IPS-18a (cell line): ENCODE results near the gene NOXA1.

Experiments
- H3K27ac ChIP-seq: one replicate; pipeline ENCODE4 v1.5.1; 2013; ENCODE audit warnings: low read length
- H3K27me3 ChIP-seq: one replicate; pipeline ENCODE4 v1.6.1; 2013; ENCODE audit warnings: mild to moderate bottlenecking, low read length; ENCODE audit not compliant: control insufficient read depth, insufficient read depth
- H3K36me3 ChIP-seq: one replicate; pipeline ENCODE4 v1.6.1; 2013; ENCODE audit warnings: low read depth, low read length; ENCODE audit not compliant: control insufficient read depth
- H3K4me1 ChIP-seq: one replicate; pipeline ENCODE4 v1.6.1; 2013; ENCODE audit warnings: low read depth, low read length; ENCODE audit not compliant: control insufficient read depth
- H3K4me3 ChIP-seq: one replicate; pipeline ENCODE4 v1.5.1; 2013; ENCODE audit warnings: low read length
- H3K9ac ChIP-seq: one replicate; pipeline ENCODE4 v1.6.1; 2013; ENCODE audit warnings: mild to moderate bottlenecking, low read length, moderate library complexity
- H3K9me3 ChIP-seq: one replicate; pipeline ENCODE4 v1.6.1; 2013; ENCODE audit warnings: low read depth, low read length; ENCODE audit not compliant: control insufficient read depth

Gene NOXA1

DNA sequence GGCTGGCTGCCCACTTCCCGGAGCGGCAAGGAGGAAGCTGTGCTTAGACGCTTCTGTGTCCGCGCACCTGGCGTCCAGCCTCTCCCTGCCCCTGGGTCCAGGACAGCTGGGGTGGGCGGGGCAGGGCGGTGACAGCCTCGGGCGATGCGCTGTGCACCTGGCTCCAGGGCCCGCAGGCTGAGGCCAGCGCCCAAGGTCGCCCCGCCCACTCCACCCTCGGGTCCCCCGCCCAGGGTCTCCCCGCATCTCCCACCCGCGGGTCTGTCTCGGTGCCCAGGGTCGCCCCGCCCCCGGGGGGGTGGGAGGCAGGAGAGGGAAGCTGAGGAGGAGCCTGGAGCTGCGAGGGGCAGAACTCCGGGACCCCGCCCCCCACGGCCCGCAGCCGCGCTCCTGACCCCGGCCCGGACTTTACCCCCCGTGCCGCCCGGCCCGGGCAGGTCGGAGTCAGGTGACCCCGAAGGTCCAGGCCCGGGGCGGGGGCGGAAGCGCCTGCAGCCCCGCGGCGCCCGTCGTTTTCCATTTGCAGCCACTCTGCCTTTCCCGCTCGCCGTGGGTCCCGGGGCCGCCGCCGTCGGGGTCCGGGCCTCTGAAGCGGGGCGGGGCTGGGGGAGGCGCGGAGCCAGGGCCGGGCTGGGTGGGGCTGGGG is 18.2 kb downstream of the NOXA1 start, which contains the start of gene ENTPD8:
Gene ENTPD8 (minus strand): TSS at position 69 of the 646 bp plus-strand sequence. CDS start 3,072 bp downstream, outside the sequence.
- Histone ChIP-seq H3K4me3 (peak within 1 kb of the TSS; percentile 35), H3K9ac (no peak within 1 kb of the TSS), H3K27ac (no peak within 1 kb of the TSS), H3K4me1 (no peaks in the 10 kb centered on the region), H3K9me3 (no peaks in the 10 kb centered on the region), H3K36me3 (no peaks in the 10 kb centered on the region), H3K27me3 (peaks cover 12% of the 10 kb centered on the region)

DNA sequence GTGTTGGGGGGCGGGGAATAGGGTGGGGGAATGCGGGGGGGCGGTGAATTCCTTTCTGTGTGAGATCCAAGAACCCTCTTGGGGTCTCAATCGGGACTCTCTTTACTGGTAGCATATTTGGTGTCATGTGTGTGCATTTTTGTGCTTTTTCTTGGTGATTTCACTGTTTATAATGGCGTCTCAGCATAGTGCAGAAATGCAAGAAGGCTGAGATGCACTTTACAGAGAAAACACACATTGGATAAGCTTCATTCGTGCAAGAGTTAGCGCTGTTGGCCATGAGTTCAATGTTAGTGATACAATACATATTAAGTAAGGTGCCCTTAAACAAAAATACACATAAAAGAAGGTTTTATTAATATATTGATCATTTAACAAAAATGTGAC is 18.7 kb downstream of the NOXA1 start:
- no peaks in the 10 kb centered on the region for H3K36me3 ChIP-seq
- H3K9ac ChIP-seq = no peak overlapping the region
- no peak overlapping the region for H3K27ac ChIP-seq
- no peaks in the 10 kb centered on the region for H3K9me3 ChIP-seq
- H3K4me1 ChIP-seq = no peaks in the 10 kb centered on the region
- peak overlapping the region; percentile 34 for H3K4me3 ChIP-seq
- peaks cover 12% of the 10 kb centered on the region for H3K27me3 ChIP-seq

DNA sequence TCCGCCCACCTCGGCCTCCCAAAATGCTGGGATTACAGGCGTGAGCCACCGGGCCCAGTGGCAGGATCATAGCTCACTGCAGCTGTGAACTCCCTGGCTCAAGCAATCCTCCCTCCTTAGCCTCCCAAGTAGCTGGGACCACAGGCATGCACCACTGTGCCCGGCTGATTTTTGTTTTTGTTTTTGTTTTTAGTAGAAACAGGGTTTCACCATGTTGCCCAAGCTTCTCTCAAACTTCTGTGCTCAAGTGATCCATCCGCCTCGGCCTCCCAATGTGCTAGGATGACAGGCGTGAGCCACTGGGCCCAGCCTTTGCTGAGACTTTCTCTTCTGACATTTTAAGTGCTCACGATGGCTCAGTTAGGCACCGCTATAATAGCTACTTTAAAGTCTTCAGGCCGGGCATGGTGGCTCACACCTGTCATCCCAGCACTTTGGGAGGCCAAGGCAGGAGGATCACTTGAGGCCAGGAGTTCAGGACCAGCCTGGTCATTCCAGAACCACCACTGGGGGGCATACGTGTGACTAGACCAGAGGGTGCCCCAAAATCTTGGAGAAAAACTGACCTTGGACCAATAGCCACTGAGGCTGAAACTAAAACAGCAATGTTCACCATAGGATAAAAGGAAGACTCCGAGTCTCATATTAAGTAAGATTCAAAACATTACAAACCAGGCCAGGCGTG is 21.1 kb downstream of the NOXA1 start:
- H3K27me3 ChIP-seq = peaks cover 12% of the 10 kb centered on the region
- H3K9me3 ChIP-seq = no peaks in the 10 kb centered on the region
- H3K4me3 ChIP-seq = no peak overlapping the region
- H3K4me1 ChIP-seq = no peaks in the 10 kb centered on the region
- H3K27ac ChIP-seq = no peak overlapping the region
- H3K36me3 ChIP-seq = no peaks in the 10 kb centered on the region
- no peak overlapping the region for H3K9ac ChIP-seq

DNA sequence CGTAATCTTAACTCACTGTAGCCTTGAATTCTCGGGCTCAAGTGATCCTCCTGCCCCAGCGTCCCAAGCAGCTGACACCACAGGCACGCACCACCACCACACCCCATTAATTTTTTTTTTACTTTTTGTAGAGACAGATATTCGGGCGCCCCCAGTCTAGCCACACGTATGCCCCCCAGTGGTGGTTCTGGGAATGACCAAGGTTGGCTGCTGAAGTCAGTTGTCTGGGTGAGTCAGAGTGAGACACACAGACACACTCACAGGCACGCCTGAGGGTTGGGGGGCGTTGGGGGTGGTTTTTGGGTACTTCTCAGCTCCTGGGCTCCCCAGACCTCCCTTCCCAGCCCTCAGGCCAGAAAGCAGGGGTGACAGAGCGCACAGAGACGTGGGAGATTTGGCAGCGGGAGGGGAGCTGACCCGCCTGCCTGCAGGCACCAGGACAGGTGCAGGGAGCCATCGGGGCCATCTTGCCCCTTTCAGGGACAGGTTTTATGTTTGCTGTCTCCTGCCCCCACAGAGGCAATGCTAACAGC is 22.1 kb downstream of the NOXA1 start:
- Histone ChIP-seq H3K4me1 (no peaks in the 10 kb centered on the region), H3K9ac (no peak overlapping the region), H3K27ac (no peak overlapping the region), H3K27me3 (peaks cover 12% of the 10 kb centered on the region), H3K9me3 (no peaks in the 10 kb centered on the region), H3K4me3 (no peak overlapping the region), H3K36me3 (no peaks in the 10 kb centered on the region)

DNA sequence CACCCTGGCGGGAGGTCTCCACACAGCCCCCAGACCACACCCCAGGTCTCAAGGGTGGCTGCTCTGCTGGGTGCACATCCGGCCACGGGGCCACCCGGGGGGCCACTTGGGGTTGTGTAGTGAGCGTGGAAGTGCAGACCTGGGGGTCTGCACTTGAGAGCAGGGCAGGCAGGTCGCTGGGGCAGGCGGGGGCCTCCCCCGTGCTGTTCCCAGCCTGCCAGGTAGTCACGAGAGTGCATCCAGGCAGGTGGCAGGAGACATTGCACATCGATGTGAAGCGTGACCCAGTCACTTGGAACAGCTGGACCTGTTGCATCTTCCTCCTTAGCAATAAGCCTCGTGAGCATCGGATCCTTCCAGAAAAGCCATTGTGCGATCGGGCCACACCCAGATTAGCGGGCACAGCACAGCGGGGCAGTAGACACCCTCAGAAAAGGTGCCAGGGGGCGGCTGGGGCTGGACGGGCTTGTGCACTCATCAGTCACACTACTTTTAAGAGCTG is 22.8 kb downstream of the NOXA1 start:
- no peaks in the 10 kb centered on the region for H3K36me3 ChIP-seq
- H3K9me3 ChIP-seq = no peaks in the 10 kb centered on the region
- H3K9ac ChIP-seq = no peak overlapping the region
- H3K4me3 ChIP-seq = no peak overlapping the region
- H3K27me3 ChIP-seq = peaks cover 12% of the 10 kb centered on the region
- no peak overlapping the region for H3K27ac ChIP-seq
- no peaks in the 10 kb centered on the region for H3K4me1 ChIP-seq

DNA sequence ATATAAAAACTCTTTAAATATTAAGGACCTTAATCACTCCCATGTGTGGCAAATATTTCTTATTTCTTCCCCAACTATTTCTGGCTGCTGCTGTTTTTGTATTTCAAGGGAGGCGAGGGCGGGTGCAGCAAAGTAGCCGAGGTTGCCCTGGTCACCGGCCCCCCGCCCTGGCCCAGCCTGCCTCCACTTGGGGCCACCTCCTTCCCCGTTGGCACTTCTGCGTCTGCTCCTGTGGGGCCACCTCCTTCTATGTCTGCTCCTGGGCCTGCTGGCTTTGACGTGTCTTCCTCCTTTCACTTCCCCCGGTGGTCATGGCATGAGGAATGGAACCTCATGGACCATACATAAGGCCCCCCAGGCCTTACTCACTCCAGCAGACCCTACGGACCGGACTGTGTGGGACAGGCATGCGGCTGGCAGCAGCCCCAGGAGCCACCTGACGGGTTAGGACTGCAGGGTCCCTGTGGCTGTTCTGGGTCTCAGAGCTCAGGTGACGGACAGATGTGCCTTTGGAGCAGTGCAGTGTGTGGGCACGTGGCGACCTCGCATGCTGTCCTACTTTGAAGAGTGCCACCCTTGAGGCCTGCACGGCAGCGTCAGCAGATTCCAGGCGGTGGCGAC is 23.8 kb downstream of the NOXA1 start:
- Histone ChIP-seq H3K4me3 (no peak overlapping the region), H3K36me3 (no peaks in the 10 kb centered on the region), H3K27ac (no peak overlapping the region), H3K9me3 (no peaks in the 10 kb centered on the region), H3K27me3 (peaks cover 11% of the 10 kb centered on the region), H3K9ac (no peak overlapping the region), H3K4me1 (no peaks in the 10 kb centered on the region)

DNA sequence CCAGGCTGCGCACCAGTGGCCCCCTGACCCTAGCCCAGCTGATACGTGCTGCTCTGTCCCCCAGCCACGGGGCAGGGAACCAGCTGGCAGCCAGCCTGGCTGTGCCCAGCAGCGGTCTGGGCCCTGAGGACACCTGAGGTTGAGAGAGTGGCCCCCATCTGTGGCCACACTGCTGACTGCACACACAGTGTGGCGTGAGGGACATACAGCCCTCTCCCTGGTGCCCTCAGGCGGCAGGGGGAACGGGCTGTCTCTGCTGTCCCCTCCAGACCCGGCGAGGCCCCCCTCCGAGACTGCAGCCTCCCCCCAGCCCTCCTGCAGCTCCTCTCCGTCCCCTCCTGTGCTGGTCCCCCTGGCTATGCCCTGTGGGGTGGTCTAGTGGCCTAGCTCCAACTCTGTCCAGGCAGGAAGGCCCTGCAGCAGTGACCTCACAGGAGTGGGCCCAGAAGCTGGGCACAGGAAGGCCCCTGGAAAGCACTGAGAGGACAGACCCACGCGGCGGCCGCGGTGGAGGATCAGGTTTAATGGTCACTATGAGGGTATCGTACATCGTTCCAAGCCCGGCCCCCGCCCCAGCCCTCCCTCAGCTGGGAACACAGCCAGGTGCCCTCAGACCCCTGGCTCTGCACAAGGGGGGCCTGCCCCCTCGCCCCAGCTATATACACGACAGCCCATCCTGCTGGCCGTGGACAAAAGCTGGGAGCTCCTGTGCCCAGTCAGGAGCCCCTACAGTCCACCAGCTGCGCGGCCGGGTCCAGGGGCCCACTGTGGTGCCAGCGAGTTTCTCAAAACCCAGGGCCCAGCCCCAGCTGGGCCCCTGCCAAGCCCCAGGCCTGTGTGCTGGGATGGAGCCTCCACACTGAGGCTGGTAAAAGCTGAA is 24.8 kb downstream of the NOXA1 start:
- Histone ChIP-seq H3K4me1 (no peaks in the 10 kb centered on the region), H3K4me3 (no peak overlapping the region), H3K36me3 (no peaks in the 10 kb centered on the region), H3K9me3 (no peaks in the 10 kb centered on the region), H3K9ac (no peak overlapping the region), H3K27ac (no peak overlapping the region), H3K27me3 (peaks cover under 1% of the 10 kb centered on the region)

DNA sequence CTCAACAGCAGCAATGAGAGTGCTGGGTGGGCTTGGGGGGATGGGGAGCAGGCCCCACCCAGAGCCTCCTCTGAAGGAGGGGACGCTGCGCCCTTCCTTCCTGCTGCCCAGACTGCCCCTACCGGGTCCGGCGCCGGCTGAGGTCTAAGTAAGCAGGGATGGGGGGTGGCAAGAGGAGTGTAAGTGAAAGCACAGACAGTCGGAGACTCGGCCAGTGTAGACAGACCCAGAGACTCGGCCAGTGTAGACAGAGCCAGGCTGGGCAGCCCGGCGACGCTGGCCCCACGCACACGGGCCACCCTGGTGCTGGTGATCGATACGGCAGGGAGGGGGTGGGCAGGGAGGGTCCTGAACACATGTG is 25.4 kb downstream of the NOXA1 start:
- Histone ChIP-seq H3K27ac (no peak overlapping the region), H3K9me3 (no peaks in the 10 kb centered on the region), H3K4me3 (no peak overlapping the region), H3K4me1 (no peaks in the 10 kb centered on the region), H3K27me3 (no peaks in the 10 kb centered on the region), H3K9ac (no peak overlapping the region), H3K36me3 (no peaks in the 10 kb centered on the region)

DNA sequence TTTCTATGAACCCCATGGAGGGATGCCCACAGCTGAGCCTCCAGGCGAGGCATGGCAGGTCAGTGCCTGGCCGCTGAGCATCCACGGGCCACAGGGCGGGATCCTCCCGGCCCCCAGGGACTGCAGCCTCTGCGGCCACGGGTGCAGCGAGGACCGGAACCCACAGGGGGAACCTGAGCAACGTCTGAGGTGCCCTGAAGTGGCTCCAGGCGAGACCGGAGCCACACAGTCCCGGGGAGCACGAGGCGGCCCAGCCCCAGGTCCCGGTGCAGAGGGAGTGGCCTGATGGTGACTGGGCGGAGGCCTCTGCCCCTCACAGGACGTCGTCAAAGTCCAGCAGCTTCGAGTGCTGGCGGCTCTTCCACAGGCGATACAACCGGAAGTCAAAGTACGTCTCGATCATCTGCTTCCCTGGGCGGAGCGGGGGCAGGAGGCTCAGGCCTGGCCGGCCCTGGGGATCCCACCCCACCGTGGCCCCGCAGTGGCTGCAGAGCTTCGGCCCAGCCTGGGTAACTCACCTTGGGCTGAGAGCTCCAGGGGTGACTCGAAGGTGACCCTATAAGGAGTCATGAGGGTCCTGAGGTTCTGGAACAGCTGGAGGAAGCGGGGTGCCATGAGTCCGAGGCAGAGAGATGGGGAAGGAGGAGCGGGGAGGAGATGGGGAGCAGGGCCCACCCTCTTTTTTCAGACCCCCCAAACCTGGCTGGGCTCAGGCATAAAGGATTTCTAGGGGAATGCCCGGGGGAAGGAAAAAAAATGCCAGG is 26.1 kb downstream of the NOXA1 start:
- Histone ChIP-seq H3K27ac (no peak overlapping the region), H3K36me3 (no peaks in the 10 kb centered on the region), H3K4me3 (no peak overlapping the region), H3K9me3 (no peaks in the 10 kb centered on the region), H3K27me3 (no peaks in the 10 kb centered on the region), H3K9ac (no peak overlapping the region), H3K4me1 (no peaks in the 10 kb centered on the region)

DNA sequence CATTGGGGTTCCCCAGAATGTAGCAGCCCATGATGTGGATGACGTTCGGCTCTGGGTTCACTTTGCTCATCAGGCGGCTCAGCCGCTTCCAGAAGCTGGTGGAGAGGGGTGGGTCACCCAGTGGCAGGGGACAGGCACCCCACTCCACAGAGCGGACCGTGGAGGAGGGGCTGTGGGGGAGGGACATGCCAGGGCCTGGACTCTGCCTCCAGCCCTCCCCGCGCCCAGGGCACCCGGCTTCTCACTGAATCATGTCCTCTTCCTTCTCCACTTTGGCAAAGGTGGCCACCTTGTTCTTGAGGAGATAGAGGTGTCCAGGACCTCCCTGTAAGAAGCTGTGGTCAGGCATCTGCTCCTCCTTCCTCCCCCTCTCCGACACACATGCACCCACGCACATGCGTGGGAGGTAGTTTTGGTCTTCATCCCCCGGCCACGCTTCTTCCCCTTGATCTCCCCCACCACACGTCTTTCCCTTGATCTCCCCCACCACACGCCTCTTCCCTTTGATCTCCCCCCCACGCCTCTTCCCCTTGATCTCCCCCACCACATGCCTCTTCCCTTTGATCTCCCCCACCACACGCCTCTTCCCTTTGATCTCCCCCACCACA is 26.8 kb downstream of the NOXA1 start:
- Histone ChIP-seq H3K4me1 (peaks cover 5% of the 10 kb centered on the region), H3K9me3 (no peaks in the 10 kb centered on the region), H3K4me3 (no peak overlapping the region), H3K27me3 (no peaks in the 10 kb centered on the region), H3K9ac (no peak overlapping the region), H3K36me3 (no peaks in the 10 kb centered on the region), H3K27ac (no peak overlapping the region)
